HEK293T (cell line): ENCODE results near the gene SNED1.
A peak's percentile ranks its signal among the peaks of the same experiment; 100 is the strongest.

Source experiments
- CTCF ChIA-PET: fragments of 350-600 bp; formaldehyde crosslinking; extraction: SDS; loops from one replicate; lab custom pipeline; 2021; ENCODE audit warnings: antibody characterized with exemption, inconsistent platforms; lab: Yijun Ruan, JAX
- POLR2A ChIA-PET: fragments of 350-600 bp; formaldehyde crosslinking; extraction: SDS; loops from one replicate; lab custom pipeline; 2020; ENCODE audit warnings: antibody characterized with exemption, inconsistent platforms; lab: Yijun Ruan, JAX
- DNase-seq: peaks from one replicate; pipeline ENCODE4 v3.0.0; 2012; ENCODE audit warnings: mixed read lengths; ENCODE audit errors: extremely low spot score
- ARNT ChIP-seq: fragments of 450-650 bp; IDR thresholded peaks from 2 replicates; pipeline ENCODE4 v1.6.1; 2017; ENCODE audit warnings: mild to moderate bottlenecking
- BHLHE40 ChIP-seq: fragments of 450-650 bp; IDR thresholded peaks from 2 replicates; pipeline ENCODE4 v1.6.1; 2016; ENCODE audit warnings: mild to moderate bottlenecking, moderate library complexity, borderline replicate concordance
- CTBP1 ChIP-seq: fragments of 450-650 bp; IDR thresholded peaks from 2 replicates; pipeline ENCODE4 v1.6.1; 2016; ENCODE audit warnings: borderline replicate concordance
- ELF4 ChIP-seq: fragments of 450-650 bp; IDR thresholded peaks from 2 replicates; pipeline ENCODE4 v1.6.1; 2017; ENCODE audit warnings: antibody characterized with exemption
- FOXA1 ChIP-seq: fragments of 450-650 bp; IDR thresholded peaks from 2 replicates; pipeline ENCODE4 v1.6.1; 2016; ENCODE audit warnings: mild to moderate bottlenecking
- FOXK2 ChIP-seq: fragments of 450-650 bp; IDR thresholded peaks from 2 replicates; pipeline ENCODE4 v1.6.1; 2016; ENCODE audit warnings: mild to moderate bottlenecking
- FOXM1 ChIP-seq: fragments of 450-650 bp; IDR thresholded peaks from 2 replicates; pipeline ENCODE4 v1.6.1; 2017; ENCODE audit warnings: mild to moderate bottlenecking, borderline replicate concordance
- HDGF ChIP-seq: fragments of 450-650 bp; IDR thresholded peaks from 2 replicates; pipeline ENCODE4 v1.6.1; 2017; ENCODE audit warnings: antibody characterized with exemption, borderline replicate concordance
- L3MBTL2 ChIP-seq: fragments of 450-650 bp; conservative IDR thresholded peaks from 2 replicates; pipeline ENCODE4 v1.6.1; 2016; ENCODE audit warnings: mild to moderate bottlenecking
- LEF1 ChIP-seq: fragments of 450-650 bp; IDR thresholded peaks from 2 replicates; pipeline ENCODE4 v1.6.1; 2017; ENCODE audit warnings: mild to moderate bottlenecking, borderline replicate concordance
- NFRKB ChIP-seq: fragments of 450-650 bp; IDR thresholded peaks from 2 replicates; pipeline ENCODE4 v1.6.1; 2016; ENCODE audit warnings: mild to moderate bottlenecking, moderate library complexity
- SP1 ChIP-seq: fragments of 450-650 bp; IDR thresholded peaks from 2 replicates; pipeline ENCODE4 v1.6.1; 2017
- SUZ12 ChIP-seq: fragments of 450-650 bp; IDR thresholded peaks from 2 replicates; pipeline ENCODE4 v1.6.1; 2016; ENCODE audit warnings: mild to moderate bottlenecking
- TARDBP ChIP-seq: fragments of 450-650 bp; IDR thresholded peaks from 2 replicates; pipeline ENCODE4 v1.6.1; 2016
- ZNF384 ChIP-seq: fragments of 450-650 bp; IDR thresholded peaks from 2 replicates; pipeline ENCODE4 v1.6.1; 2016
- TF ChIP-seq, protein P1 (sequence below): fragments of 450-650 bp; IDR thresholded peaks from 2 replicates; pipeline ENCODE4 v1.6.1; 2016

The SNED1 gene

GRCh38 chr2:241020629-241021190 lies 22.3 kb downstream of the SNED1 start:
- no peak for DNase-seq
- TF ChIP-seq L3MBTL2 (no peak), CTBP1 (no peak), FOXK2 (no peak), SUZ12 (no peak), TARDBP (no peak), LEF1 (no peak), ARNT (no peak), FOXA1 (no peak), SP1 (no peak), FOXM1 (no peak), ELF4 (no peak), NFRKB (no peak), HDGF (no peak), ZNF384 (no peak), BHLHE40 (no peak)
- TF ChIP-seq, protein P1, sequence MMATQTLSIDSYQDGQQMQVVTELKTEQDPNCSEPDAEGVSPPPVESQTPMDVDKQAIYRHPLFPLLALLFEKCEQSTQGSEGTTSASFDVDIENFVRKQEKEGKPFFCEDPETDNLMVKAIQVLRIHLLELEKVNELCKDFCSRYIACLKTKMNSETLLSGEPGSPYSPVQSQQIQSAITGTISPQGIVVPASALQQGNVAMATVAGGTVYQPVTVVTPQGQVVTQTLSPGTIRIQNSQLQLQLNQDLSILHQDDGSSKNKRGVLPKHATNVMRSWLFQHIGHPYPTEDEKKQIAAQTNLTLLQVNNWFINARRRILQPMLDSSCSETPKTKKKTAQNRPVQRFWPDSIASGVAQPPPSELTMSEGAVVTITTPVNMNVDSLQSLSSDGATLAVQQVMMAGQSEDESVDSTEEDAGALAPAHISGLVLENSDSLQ, result no peak
- CTCF ChIA-PET, result no interaction called here
- POLR2A ChIA-PET, result no interaction called here

DNA sequence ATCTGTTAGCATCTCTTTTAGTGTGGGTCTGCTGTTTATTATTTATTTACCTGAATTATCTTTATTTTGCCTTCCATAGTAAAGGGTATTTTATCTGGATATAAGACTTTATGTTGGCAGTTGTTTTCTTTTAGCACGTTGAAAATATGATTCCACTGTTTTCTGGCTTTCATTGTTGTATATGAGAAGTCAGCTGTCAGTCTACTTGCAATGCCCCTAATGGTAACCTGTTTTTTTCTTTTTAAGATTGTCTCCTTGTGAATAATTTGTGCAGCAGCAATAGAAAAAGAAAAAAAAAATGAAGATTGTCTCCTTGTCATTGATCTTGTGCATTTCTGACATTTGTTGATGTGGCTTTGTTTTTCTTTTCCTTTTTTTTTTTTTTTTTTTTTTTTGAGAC lies 27.2 kb downstream of the SNED1 start:
- DNase-seq, result no peak
- POLR2A ChIA-PET, result no interaction called here
- CTCF ChIA-PET, result no interaction called here
- TF ChIP-seq ZNF384 (peak; percentile 76), NFRKB (no peak)

DNA sequence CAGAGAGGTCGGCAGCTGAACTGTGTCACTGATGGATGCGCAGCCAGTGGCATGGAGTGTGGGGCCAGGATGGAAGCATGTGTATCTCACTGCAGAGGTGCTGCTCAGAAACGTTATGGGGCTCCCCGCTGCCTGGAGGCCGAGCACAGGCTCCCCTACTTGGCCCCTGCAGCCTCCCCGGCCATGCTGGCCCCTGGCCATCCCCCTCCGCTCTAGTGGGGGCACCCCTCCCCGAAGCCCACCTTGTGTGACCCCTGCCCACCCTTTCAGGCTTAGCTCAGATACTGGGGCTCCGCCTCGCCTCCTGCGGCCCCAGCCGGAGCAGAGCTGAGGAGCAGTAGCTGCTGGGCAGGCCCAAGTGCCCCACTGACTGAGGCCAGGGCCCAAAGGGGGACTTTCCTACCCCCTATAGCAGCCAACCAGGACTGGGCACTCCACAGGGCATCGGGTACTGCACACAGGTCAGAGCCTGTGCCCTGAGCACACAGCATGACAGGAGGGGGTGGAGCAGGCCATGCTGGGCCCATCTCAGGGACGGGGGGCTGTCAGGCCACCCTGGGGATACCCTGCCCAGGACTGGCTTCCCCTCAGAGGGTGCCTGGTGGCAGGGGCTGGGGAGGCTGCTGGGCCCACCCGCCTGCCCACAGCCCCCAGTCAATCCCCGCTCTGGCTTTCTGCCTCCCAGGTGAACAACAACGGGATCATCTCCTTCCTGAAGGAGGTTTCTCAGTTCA lies 31.3 kb downstream of the SNED1 start:
- no peak for DNase-seq
- ChIA-PET CTCF (no interaction called here), POLR2A (no interaction called here)
- TF ChIP-seq FOXM1, result no peak

GRCh38 chr2:241030333-241030680 lies 31.9 kb downstream of the SNED1 start:
- CTCF ChIA-PET, result no interaction called here
- TF ChIP-seq L3MBTL2, result no peak
- no peak for TF ChIP-seq SUZ12
- no peak for TF ChIP-seq ZNF384
- TF ChIP-seq FOXA1, result no peak
- no peak for TF ChIP-seq SP1
- no peak for TF ChIP-seq BHLHE40
- TF ChIP-seq FOXK2, result no peak
- no peak for TF ChIP-seq TARDBP
- DNase-seq, result no peak
- POLR2A ChIA-PET, result no interaction called here

- no peak for DNase-seq
- TF ChIP-seq HDGF, result no peak
- TF ChIP-seq SUZ12, result no peak
- no peak for TF ChIP-seq ZNF384
- no peak for TF ChIP-seq LEF1
- TF ChIP-seq FOXK2, result no peak
- TF ChIP-seq L3MBTL2, result no peak
- TF ChIP-seq NFRKB, result no peak
- TF ChIP-seq TARDBP, result no peak
- TF ChIP-seq, protein P1, result no peak
- TF ChIP-seq BHLHE40, result no peak
- TF ChIP-seq SP1, result no peak
- TF ChIP-seq FOXA1, result no peak
- no peak for TF ChIP-seq ELF4
- no peak for TF ChIP-seq ARNT
- no peak for TF ChIP-seq FOXM1
- TF ChIP-seq CTBP1, result no peak
- POLR2A ChIA-PET, result no interaction called here
- CTCF ChIA-PET, result no interaction called here
Measured at GRCh38 chr2:241030883-241031282, 32.5 kb downstream of the SNED1 start.

- no peak for TF ChIP-seq HDGF
- DNase-seq, result no peak
- POLR2A ChIA-PET, result no interaction called here
- CTCF ChIA-PET, result no interaction called here
Measured at GRCh38 chr2:241031436-241032165, 33.2 kb downstream of the SNED1 start.

- TF ChIP-seq ARNT (no peak), L3MBTL2 (no peak), NFRKB (no peak), SP1 (no peak), BHLHE40 (no peak), CTBP1 (no peak), ZNF384 (no peak), HDGF (no peak), TARDBP (no peak), SUZ12 (no peak), FOXA1 (no peak), FOXK2 (no peak), LEF1 (no peak)
- TF ChIP-seq, protein P1, result no peak
- CTCF ChIA-PET, result interaction anchor here (0.6 kb wide), 1 partner anchor 519 kb away, joined by 3 read pairs; no protein-coding TSS in a partner anchor
- DNase-seq, result no peak
- POLR2A ChIA-PET, result no interaction called here
Measured at GRCh38 chr2:241033336-241033987, 35.0 kb downstream of the SNED1 start.
